ENCODE measurements around the gene ADAM8.

ADAM8 gene

DNA sequence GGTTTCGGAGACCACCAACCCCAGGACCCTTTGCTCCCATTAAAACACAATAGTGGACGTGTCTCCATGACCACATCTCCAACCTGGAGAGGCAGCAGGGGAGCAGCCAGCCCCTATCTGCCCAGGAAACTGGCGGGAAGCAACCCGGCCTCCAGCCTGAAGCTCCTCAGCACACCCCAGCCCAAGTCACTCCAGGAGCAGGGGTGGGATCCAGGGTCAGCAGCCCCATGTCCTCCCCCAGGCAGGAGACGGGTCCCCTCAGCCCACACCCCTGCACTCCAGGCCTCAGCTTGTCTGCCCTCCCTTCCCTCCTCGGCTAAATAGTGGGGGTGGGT is 601 bp downstream of the ADAM8 start:
- Histone ChIP-seq H3K4me3 (ENCODE audit: low read length in 2 of 2) (peak overlapping the region; percentile 46 to 65), H3K9ac (ENCODE audit: low read depth in 1 of 2, low read length in 2 of 2) (peak overlapping the region; percentile 23 to 24), H3K4me1 (ENCODE audit: control insufficient read depth in 2 of 2, insufficient read depth in 2 of 2, low read length in 2 of 2) (peaks cover 3 to 12% of the 10 kb centered on the region in 2 donors)

DNA sequence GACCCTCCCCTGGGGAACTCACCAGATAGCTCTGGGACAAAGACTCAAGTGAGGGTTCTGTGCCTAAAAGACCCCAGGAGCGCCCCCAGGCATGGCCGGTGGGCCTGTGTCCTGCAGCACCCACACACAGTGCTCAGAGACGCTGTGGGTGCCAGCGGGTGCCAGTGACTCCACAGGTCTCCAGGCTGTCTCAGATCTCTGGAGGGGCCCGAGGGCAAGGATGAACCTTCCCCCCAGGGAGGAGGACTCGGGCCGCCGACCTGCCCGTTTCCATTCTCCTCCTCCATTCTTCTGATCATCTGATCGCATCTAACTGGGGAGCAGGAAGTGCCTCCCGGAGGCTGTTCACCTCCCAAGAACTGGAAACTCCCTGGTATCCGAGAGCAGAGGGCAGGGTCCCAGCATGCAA is 980 bp downstream of the ADAM8 start:
- H3K27ac ChIP-seq (ENCODE audit: low read depth in 2 of 2, low read length in 2 of 2) = peak overlapping the region in 1 of 2 donors; percentile 61
- peak overlapping the region; percentile 23 to 24 for H3K9ac ChIP-seq (ENCODE audit: low read depth in 1 of 2, low read length in 2 of 2)
- peak overlapping the region; percentile 46 to 65 for H3K4me3 ChIP-seq (ENCODE audit: low read length in 2 of 2)
- H3K4me1 ChIP-seq (ENCODE audit: control insufficient read depth in 2 of 2, insufficient read depth in 2 of 2, low read length in 2 of 2) = peaks cover 3 to 12% of the 10 kb centered on the region in 2 donors
- peaks cover 0 to 10% of the 10 kb centered on the region in 2 donors for H3K27me3 ChIP-seq (ENCODE audit: control insufficient read depth in 2 of 2, insufficient read depth in 2 of 2, low read length in 2 of 2)
- H3K36me3 ChIP-seq (ENCODE audit: control insufficient read depth in 2 of 2, insufficient read depth in 2 of 2, low read length in 2 of 2) = peaks cover 9 to 10% of the 10 kb centered on the region in 2 donors
- no peaks in the 10 kb centered on the region for H3K9me3 ChIP-seq (ENCODE audit: control insufficient read depth in 2 of 2, low read length in 2 of 2)

More for the DNA sequence above, 601 bp downstream of the ADAM8 start:
- Histone ChIP-seq H3K36me3 (ENCODE audit: control insufficient read depth in 2 of 2, insufficient read depth in 2 of 2, low read length in 2 of 2) (peaks cover 9 to 10% of the 10 kb centered on the region in 2 donors), H3K27ac (ENCODE audit: low read depth in 2 of 2, low read length in 2 of 2) (peak overlapping the region; percentile 29 to 61), H3K27me3 (ENCODE audit: control insufficient read depth in 2 of 2, insufficient read depth in 2 of 2, low read length in 2 of 2) (peaks cover 0 to 10% of the 10 kb centered on the region in 2 donors), H3K9me3 (ENCODE audit: control insufficient read depth in 2 of 2, low read length in 2 of 2) (no peaks in the 10 kb centered on the region)

GRCh38 chr10:133274751-133275683 is 1.7 kb downstream of the ADAM8 start:
- H3K4me1 ChIP-seq (ENCODE audit: control insufficient read depth in 2 of 2, insufficient read depth in 2 of 2, low read length in 2 of 2) = peaks cover 3 to 12% of the 10 kb centered on the region in 2 donors
- peaks cover 0 to 10% of the 10 kb centered on the region in 2 donors for H3K27me3 ChIP-seq (ENCODE audit: control insufficient read depth in 2 of 2, insufficient read depth in 2 of 2, low read length in 2 of 2)
- H3K9ac ChIP-seq (ENCODE audit: low read depth in 1 of 2, low read length in 2 of 2) = no peak overlapping the region
- peak overlapping the region in 1 of 2 donors; percentile 65 for H3K4me3 ChIP-seq (ENCODE audit: low read length in 2 of 2)
- H3K36me3 ChIP-seq (ENCODE audit: control insufficient read depth in 2 of 2, insufficient read depth in 2 of 2, low read length in 2 of 2) = peaks cover 4 to 7% of the 10 kb centered on the region in 2 donors
- no peaks in the 10 kb centered on the region for H3K9me3 ChIP-seq (ENCODE audit: control insufficient read depth in 2 of 2, low read length in 2 of 2)
- peak overlapping the region in 1 of 2 donors; percentile 61 for H3K27ac ChIP-seq (ENCODE audit: low read depth in 2 of 2, low read length in 2 of 2)

DNA sequence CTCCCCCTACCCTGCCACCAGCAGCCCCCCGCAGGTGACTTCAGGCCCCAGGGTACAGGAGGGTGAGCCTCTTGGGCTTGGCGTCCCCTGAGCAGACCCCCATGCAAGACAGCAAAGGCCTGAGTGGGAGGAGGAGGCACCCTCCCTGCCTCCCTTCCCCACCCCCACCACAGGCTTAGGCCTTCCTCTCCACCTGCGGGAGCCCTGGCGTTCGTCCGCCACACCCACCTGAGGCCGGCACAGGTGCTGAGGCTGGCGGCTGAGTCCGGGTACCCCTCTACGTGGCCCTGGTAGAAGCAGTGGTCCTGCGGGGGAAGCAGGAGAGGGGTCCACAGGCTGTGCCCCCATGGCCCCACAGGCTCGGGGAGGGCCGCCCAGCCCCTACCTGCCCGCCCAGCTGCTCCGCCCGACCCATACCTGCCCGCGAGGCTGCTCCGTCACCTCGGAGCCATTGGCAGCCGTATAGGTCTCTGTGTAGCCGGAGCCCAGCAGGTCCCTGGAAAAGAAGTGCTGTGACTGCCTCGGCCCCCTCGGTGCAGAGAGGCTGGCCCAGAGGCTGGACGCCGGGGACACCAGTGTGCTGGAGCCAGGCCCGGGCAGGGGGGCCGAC is 3.0 kb downstream of the ADAM8 start:
- H3K27ac ChIP-seq (ENCODE audit: low read depth in 2 of 2, low read length in 2 of 2) = no peak overlapping the region
- H3K27me3 ChIP-seq (ENCODE audit: control insufficient read depth in 2 of 2, insufficient read depth in 2 of 2, low read length in 2 of 2) = peaks cover 0 to 10% of the 10 kb centered on the region in 2 donors
- H3K4me1 ChIP-seq (ENCODE audit: control insufficient read depth in 2 of 2, insufficient read depth in 2 of 2, low read length in 2 of 2) = peaks cover 3 to 12% of the 10 kb centered on the region in 2 donors
- no peaks in the 10 kb centered on the region for H3K36me3 ChIP-seq (ENCODE audit: control insufficient read depth in 2 of 2, insufficient read depth in 2 of 2, low read length in 2 of 2)
- no peak overlapping the region for H3K9ac ChIP-seq (ENCODE audit: low read depth in 1 of 2, low read length in 2 of 2)
- H3K9me3 ChIP-seq (ENCODE audit: control insufficient read depth in 2 of 2, low read length in 2 of 2) = no peaks in the 10 kb centered on the region
- H3K4me3 ChIP-seq (ENCODE audit: low read length in 2 of 2) = no peak overlapping the region

GRCh38 chr10:133272964-133273420 is 3.7 kb downstream of the ADAM8 start:
- no peaks in the 10 kb centered on the region for H3K36me3 ChIP-seq (ENCODE audit: control insufficient read depth in 2 of 2, insufficient read depth in 2 of 2, low read length in 2 of 2)
- no peak overlapping the region for H3K4me3 ChIP-seq (ENCODE audit: low read length in 2 of 2)
- H3K27me3 ChIP-seq (ENCODE audit: control insufficient read depth in 2 of 2, insufficient read depth in 2 of 2, low read length in 2 of 2) = peaks cover 0 to 10% of the 10 kb centered on the region in 2 donors
- H3K9me3 ChIP-seq (ENCODE audit: control insufficient read depth in 2 of 2, low read length in 2 of 2) = no peaks in the 10 kb centered on the region
- H3K4me1 ChIP-seq (ENCODE audit: control insufficient read depth in 2 of 2, insufficient read depth in 2 of 2, low read length in 2 of 2) = peaks cover 0 to 7% of the 10 kb centered on the region in 2 donors
- no peak overlapping the region for H3K9ac ChIP-seq (ENCODE audit: low read depth in 1 of 2, low read length in 2 of 2)
- H3K27ac ChIP-seq (ENCODE audit: low read depth in 2 of 2, low read length in 2 of 2) = no peak overlapping the region

DNA sequence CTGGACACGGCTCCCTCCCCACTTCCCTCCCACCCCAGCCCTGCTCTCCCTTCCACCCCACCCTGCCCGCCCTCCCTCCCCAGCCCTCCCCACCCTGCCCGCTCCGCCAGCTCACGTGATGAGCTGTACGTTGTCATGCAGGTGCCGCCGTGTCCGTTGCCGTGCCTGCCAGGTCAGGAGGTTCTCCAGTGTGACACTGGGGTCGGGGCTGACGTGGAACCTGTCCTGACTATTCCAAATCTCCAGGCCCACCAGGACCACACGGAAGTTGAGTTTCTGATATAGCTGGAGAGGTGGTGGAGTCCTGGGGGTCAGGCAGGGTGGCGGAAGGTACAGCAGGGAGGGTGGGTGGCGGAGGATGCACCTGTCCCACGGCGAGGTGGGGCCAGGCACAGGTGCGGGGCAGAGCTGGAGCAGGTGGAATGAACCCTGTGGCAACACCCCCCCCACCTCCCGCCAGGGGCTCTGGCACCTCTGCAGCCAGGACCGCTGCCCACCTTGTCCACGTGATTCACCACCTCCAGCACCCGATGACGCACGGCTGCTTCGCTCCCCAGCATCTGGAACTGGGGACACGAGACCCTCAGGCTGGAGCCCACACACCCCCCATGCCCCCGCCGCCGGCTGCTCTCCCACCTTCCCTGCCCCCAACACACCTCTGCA is 4.2 kb downstream of the ADAM8 start:
- no peaks in the 10 kb centered on the region for H3K9me3 ChIP-seq (ENCODE audit: control insufficient read depth in 2 of 2, low read length in 2 of 2)
- H3K4me1 ChIP-seq (ENCODE audit: control insufficient read depth in 2 of 2, insufficient read depth in 2 of 2, low read length in 2 of 2) = peaks cover 0 to 5% of the 10 kb centered on the region in 2 donors
- no peak overlapping the region for H3K4me3 ChIP-seq (ENCODE audit: low read length in 2 of 2)
- H3K36me3 ChIP-seq (ENCODE audit: control insufficient read depth in 2 of 2, insufficient read depth in 2 of 2, low read length in 2 of 2) = no peaks in the 10 kb centered on the region
- peaks cover 0 to 10% of the 10 kb centered on the region in 2 donors for H3K27me3 ChIP-seq (ENCODE audit: control insufficient read depth in 2 of 2, insufficient read depth in 2 of 2, low read length in 2 of 2)
- no peak overlapping the region for H3K27ac ChIP-seq (ENCODE audit: low read depth in 2 of 2, low read length in 2 of 2)
- no peak overlapping the region for H3K9ac ChIP-seq (ENCODE audit: low read depth in 1 of 2, low read length in 2 of 2)

DNA sequence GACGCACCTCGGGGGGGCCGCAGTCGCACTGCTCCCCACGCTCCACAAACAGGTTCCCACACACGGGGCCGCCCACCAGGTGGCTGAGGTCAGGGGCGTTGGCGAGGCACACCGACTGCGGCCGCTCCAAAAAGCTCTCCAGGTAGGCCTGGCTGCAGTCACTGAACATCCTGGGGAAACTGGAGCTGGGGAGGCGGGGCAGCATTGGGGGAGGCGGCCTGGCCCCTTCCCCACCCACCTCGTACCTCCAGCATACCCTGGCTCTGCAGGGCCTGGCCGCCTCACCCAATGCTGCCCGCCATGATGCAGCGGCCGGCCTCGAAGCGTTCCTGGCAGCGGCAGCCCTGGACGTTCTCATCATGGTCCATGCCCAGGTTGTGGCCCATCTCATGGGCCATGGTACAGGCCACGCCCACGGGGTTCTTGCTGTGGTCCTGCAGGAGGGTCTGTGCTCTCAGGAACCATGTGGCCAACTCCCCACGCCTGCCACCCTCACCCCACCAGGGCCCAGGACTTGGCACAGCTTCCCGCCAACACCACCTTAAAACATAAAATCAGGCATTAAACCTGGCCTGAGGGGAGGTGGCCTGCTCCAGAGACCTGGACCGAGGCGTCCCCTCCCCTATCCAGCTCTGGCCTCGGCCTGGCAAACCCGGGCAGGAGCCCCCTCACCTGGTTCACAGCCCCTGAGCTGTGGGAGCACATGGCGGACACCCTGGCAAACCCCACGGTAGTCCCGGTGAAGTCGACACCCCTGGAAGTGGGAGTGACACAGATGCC is 5.0 kb downstream of the ADAM8 start:
- Histone ChIP-seq H3K36me3 (ENCODE audit: control insufficient read depth in 2 of 2, insufficient read depth in 2 of 2, low read length in 2 of 2) (no peaks in the 10 kb centered on the region), H3K9me3 (ENCODE audit: control insufficient read depth in 2 of 2, low read length in 2 of 2) (no peaks in the 10 kb centered on the region), H3K9ac (ENCODE audit: low read depth in 1 of 2, low read length in 2 of 2) (no peak overlapping the region), H3K4me1 (ENCODE audit: control insufficient read depth in 2 of 2, insufficient read depth in 2 of 2, low read length in 2 of 2) (peaks cover 0 to 5% of the 10 kb centered on the region in 2 donors), H3K27me3 (ENCODE audit: control insufficient read depth in 2 of 2, insufficient read depth in 2 of 2, low read length in 2 of 2) (peaks cover 0 to 10% of the 10 kb centered on the region in 2 donors), H3K4me3 (ENCODE audit: low read length in 2 of 2) (no peak overlapping the region), H3K27ac (ENCODE audit: low read depth in 2 of 2, low read length in 2 of 2) (no peak overlapping the region)

DNA sequence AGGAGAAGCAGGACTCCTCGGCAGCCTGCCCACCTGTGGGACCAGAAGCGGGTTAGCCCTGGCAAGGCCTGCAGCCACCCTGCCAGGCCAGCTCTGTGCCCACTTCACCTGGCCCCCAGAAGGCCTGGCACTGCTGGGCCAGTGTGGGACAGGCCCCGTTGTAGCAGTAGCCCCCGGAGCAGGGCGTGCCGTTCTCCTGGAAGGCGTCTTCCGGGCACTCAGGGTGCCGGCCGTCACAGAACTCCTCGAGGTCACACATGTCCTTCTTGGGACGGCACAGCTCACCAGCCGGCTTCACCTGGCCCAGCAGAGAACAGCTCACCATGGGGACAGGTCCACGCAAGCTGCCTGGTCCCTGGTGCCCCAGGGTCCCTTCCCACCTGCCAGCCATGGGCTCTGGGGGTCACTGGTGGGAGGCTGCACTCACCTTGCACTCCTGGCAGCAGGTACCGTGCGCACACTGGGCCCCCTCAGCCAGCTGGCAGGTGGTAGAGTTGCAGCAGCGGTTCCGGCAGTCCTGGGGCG is 5.8 kb downstream of the ADAM8 start:
- no peaks in the 10 kb centered on the region for H3K36me3 ChIP-seq (ENCODE audit: control insufficient read depth in 2 of 2, insufficient read depth in 2 of 2, low read length in 2 of 2)
- no peaks in the 10 kb centered on the region for H3K9me3 ChIP-seq (ENCODE audit: control insufficient read depth in 2 of 2, low read length in 2 of 2)
- no peak overlapping the region for H3K9ac ChIP-seq (ENCODE audit: low read depth in 1 of 2, low read length in 2 of 2)
- peaks cover 0 to 3% of the 10 kb centered on the region in 2 donors for H3K4me1 ChIP-seq (ENCODE audit: control insufficient read depth in 2 of 2, insufficient read depth in 2 of 2, low read length in 2 of 2)
- peaks cover 0 to 10% of the 10 kb centered on the region in 2 donors for H3K27me3 ChIP-seq (ENCODE audit: control insufficient read depth in 2 of 2, insufficient read depth in 2 of 2, low read length in 2 of 2)
- no peak overlapping the region for H3K27ac ChIP-seq (ENCODE audit: low read depth in 2 of 2, low read length in 2 of 2)
- no peak overlapping the region for H3K4me3 ChIP-seq (ENCODE audit: low read length in 2 of 2)

DNA sequence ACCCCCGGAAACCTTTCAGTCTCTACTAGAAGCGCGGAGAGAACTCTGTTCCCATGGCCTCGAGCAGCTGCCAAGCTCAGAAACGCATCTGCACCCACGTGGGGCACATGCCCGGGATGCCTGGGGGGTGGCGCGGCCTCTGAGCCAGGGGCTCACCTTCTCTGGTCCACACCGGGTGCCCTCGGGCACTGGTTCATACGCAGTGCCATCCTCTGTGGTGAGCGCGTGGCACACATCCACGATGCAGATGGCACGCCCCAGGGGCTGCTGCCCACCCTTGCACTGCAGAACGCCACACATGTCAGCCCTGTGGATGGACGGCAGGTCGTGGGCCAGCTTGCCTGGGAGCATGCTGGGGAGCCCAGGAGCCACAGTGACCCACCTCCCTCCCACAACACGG is 6.5 kb downstream of the ADAM8 start:
- Histone ChIP-seq H3K9me3 (ENCODE audit: control insufficient read depth in 2 of 2, low read length in 2 of 2) (no peaks in the 10 kb centered on the region), H3K4me3 (ENCODE audit: low read length in 2 of 2) (no peak overlapping the region), H3K4me1 (ENCODE audit: control insufficient read depth in 2 of 2, insufficient read depth in 2 of 2, low read length in 2 of 2) (peaks cover under 1 to 1% of the 10 kb centered on the region in 2 donors), H3K27ac (ENCODE audit: low read depth in 2 of 2, low read length in 2 of 2) (no peak overlapping the region), H3K36me3 (ENCODE audit: control insufficient read depth in 2 of 2, insufficient read depth in 2 of 2, low read length in 2 of 2) (no peaks in the 10 kb centered on the region), H3K9ac (ENCODE audit: low read depth in 1 of 2, low read length in 2 of 2) (no peak overlapping the region), H3K27me3 (ENCODE audit: control insufficient read depth in 2 of 2, insufficient read depth in 2 of 2, low read length in 2 of 2) (peaks cover 0 to 5% of the 10 kb centered on the region in 2 donors)
